WTC11 (cell line): Measurements from ENCODE around the gene CFDP1. TPM values are rescaled to one million over a fixed set of nuclear protein-coding genes. Genes with fewer than 3 reads are reported as not detected.
A peak's percentile ranks its signal among the peaks of the same experiment; 100 is the strongest.

Source experiments
- ATAC-seq: fragments of 200-7000 bp; cut with Tn5 transposase; 2 replicates; pipeline ENCODE4 v1.10.0; 2021; ENCODE audit warnings: mild to moderate bottlenecking, moderate library complexity
- CTCF ChIA-PET: fragments of 300-600 bp; sonication (Branson Sonifier 250); formaldehyde crosslinking; loops from one replicate; lab custom pipeline; 2021; ENCODE audit warnings: antibody characterized with exemption; lab: Charles Lee
- POLR2A ChIA-PET: fragments of 350-600 bp; sonication (Branson Sonifier 250); formaldehyde crosslinking; loops from one replicate; lab custom pipeline; 2021; ENCODE audit warnings: antibody characterized with exemption; lab: Charles Lee
- DNase-seq: peaks from one replicate; pipeline ENCODE4 v3.0.0; 2021; ENCODE audit warnings: low spot score
- H3K27ac Mint-ChIP-seq: 2 replicates; pipeline ENCODE4 v1.8.0; 2021; ENCODE audit warnings: mixed read lengths
- H3K27me3 Mint-ChIP-seq: 2 replicates; pipeline ENCODE4 v1.8.0; 2021; ENCODE audit warnings: low read depth, mild to moderate bottlenecking, moderate library complexity, mixed read lengths
- H3K36me3 Mint-ChIP-seq: 2 replicates; pipeline ENCODE4 v1.8.0; 2021; ENCODE audit warnings: mixed read lengths
- H3K4me1 Mint-ChIP-seq: 2 replicates; pipeline ENCODE4 v1.8.0; 2022; ENCODE audit warnings: mixed read lengths
- H3K4me3 Mint-ChIP-seq: 2 replicates; pipeline ENCODE4 v1.8.0; 2021; ENCODE audit warnings: mild to moderate bottlenecking, moderate library complexity, mixed read lengths
- H3K9me3 Mint-ChIP-seq: 2 replicates; pipeline ENCODE4 v1.8.0; 2021; ENCODE audit warnings: mixed read lengths
- ATF1 ChIP-seq: sonication (generic); formaldehyde crosslinking; IDR thresholded peaks from 2 replicates; pipeline ENCODE4 v1.8.1; 2023; ENCODE audit warnings: mild to moderate bottlenecking, moderate library complexity, missing genetic modification reagents
- E2F4 ChIP-seq: sonication (generic); formaldehyde crosslinking; IDR thresholded peaks from 2 replicates; pipeline ENCODE4 v1.8.1; 2022; ENCODE audit warnings: low read depth, mild to moderate bottlenecking, moderate library complexity, missing genetic modification reagents, borderline replicate concordance
- FOXP1 ChIP-seq: sonication (generic); formaldehyde crosslinking; IDR thresholded peaks from 2 replicates; pipeline ENCODE4 v1.8.0; 2022; ENCODE audit warnings: missing genetic modification reagents, mild to moderate bottlenecking, moderate library complexity, borderline replicate concordance
- GABPB1 ChIP-seq: sonication (generic); formaldehyde crosslinking; IDR thresholded peaks from 2 replicates; pipeline ENCODE4 v1.8.1; 2023; ENCODE audit warnings: mild to moderate bottlenecking, missing genetic modification reagents
- HMGXB4 ChIP-seq: sonication (generic); formaldehyde crosslinking; IDR thresholded peaks from 2 replicates; pipeline ENCODE4 v1.8.1; 2023; ENCODE audit warnings: mild to moderate bottlenecking, moderate library complexity, missing genetic modification reagents
- NFE2L1 ChIP-seq: sonication (generic); formaldehyde crosslinking; IDR thresholded peaks from 2 replicates; pipeline ENCODE4 v1.8.1; 2023; ENCODE audit warnings: missing genetic modification reagents
- NR1H2 ChIP-seq: sonication (generic); formaldehyde crosslinking; IDR thresholded peaks from 2 replicates; pipeline ENCODE4 v1.9.0; 2021; ENCODE audit warnings: mild to moderate bottlenecking, moderate library complexity, missing genetic modification reagents
- NR2C2 ChIP-seq: sonication (generic); formaldehyde crosslinking; IDR thresholded peaks from 2 replicates; pipeline ENCODE4 v1.8.0; 2022; ENCODE audit warnings: mild to moderate bottlenecking, missing genetic modification reagents
- RELA ChIP-seq: sonication (generic); formaldehyde crosslinking; IDR thresholded peaks from 2 replicates; pipeline ENCODE4 v1.8.1; 2022; ENCODE audit warnings: missing genetic modification reagents, mild to moderate bottlenecking, borderline replicate concordance
- RORB ChIP-seq: fragments of 250-450 bp; sonication (Bioruptor Pico); IDR thresholded peaks from 2 replicates; pipeline ENCODE4 v1.9.0; 2021; ENCODE audit warnings: mild to moderate bottlenecking
- ZBTB21 ChIP-seq: sonication (generic); formaldehyde crosslinking; IDR thresholded peaks from 2 replicates; pipeline ENCODE4 v1.8.1; 2023; ENCODE audit warnings: mild to moderate bottlenecking, missing genetic modification reagents, borderline replicate concordance
- ZBTB43 ChIP-seq: sonication (generic); formaldehyde crosslinking; IDR thresholded peaks from 2 replicates; pipeline ENCODE4 v1.8.1; 2023; ENCODE audit warnings: mild to moderate bottlenecking, missing genetic modification reagents
- ZNF219 ChIP-seq: sonication (generic); formaldehyde crosslinking; IDR thresholded peaks from 2 replicates; pipeline ENCODE4 v1.8.0; 2023; ENCODE audit warnings: missing genetic modification reagents, mild to moderate bottlenecking, borderline replicate concordance
- ZNF281 ChIP-seq: sonication (generic); formaldehyde crosslinking; IDR thresholded peaks from 2 replicates; pipeline ENCODE4 v1.8.0; 2023; ENCODE audit warnings: mild to moderate bottlenecking, missing genetic modification reagents
- ZNF671 ChIP-seq: fragments of 250-450 bp; sonication (Bioruptor Pico); IDR thresholded peaks from 2 replicates; pipeline ENCODE4 v1.8.0; 2021; ENCODE audit warnings: mild to moderate bottlenecking
- total RNA-seq: library from RNA; stranded (reverse); gene quantifications from 3 replicates; pipeline ENCODE4 v1.2.3, GENCODE V29; 2021

Gene CFDP1
- total RNA-seq, 1 experiment from 2014 or later: 79.2 TPM

DNA sequence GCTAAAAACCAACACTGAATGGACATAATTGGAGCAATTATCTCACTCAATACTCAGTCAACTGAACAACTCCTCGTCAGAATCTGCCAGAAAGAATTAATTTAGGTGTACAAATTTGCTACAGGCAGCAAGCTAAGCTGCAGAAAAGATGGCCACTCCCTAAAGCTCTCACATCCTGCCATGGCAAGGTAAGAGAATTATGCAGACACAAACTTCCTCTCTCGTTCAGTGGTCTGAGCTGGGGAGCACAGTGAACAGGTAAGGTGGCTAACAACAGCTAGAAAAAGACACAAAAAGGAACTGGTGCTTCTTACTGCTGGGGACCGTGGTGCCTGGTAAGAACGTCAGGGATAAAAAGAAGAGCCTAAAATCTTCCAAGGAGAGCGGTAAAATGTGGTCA lies 107.0 kb downstream of the CFDP1 start:
- DNase-seq (no peak), ATAC-seq (no peak)
- no peak for TF ChIP-seq E2F4 (CRISPR knock-in tag)
- no peak for TF ChIP-seq ZNF671 (CRISPR knock-in tag)
- no peak for TF ChIP-seq ZBTB43
- Mint-ChIP-seq H3K27me3 (no peaks in the 10 kb centered on the region), H3K36me3 (peaks cover 4% of the 10 kb centered on the region; the same call in 1 of the 2 replicates), H3K9me3 (no peaks in the 10 kb centered on the region), H3K27ac (peak overlapping the region; percentile 80; the same call in 1 of the 2 replicates), H3K4me3 (no peak overlapping the region), H3K4me1 (peaks cover 14% of the 10 kb centered on the region)
- ChIA-PET CTCF (interaction anchor here (0.5 to 1.3 kb wide), 2 partner anchors 127 to 163 kb away, joined by 3 to 6 read pairs; no protein-coding TSS in a partner anchor), POLR2A (no interaction called here)

- ChIA-PET POLR2A (interaction anchor here (0.7 to 1.1 kb wide), 2 partner anchors 71 to 97 kb away, joined by 3 read pairs; no protein-coding TSS in a partner anchor), CTCF (interaction anchor here (0.5 to 1.2 kb wide), 3 partner anchors 51 to 437 kb away, joined by 3 read pairs; no protein-coding TSS in a partner anchor)
- peaks cover 4% of the 10 kb centered on the region; the same call in 1 of the 2 replicates for H3K36me3 Mint-ChIP-seq
- peak overlapping the region; percentile 60 for H3K27ac Mint-ChIP-seq
- H3K4me1 Mint-ChIP-seq: peaks cover 17% of the 10 kb centered on the region
- no peaks in the 10 kb centered on the region for H3K9me3 Mint-ChIP-seq
- H3K4me3 Mint-ChIP-seq: no peak overlapping the region
- ATAC-seq: no peak
- TF ChIP-seq RELA (CRISPR knock-in tag): no peak
- no peaks in the 10 kb centered on the region for H3K27me3 Mint-ChIP-seq
- DNase-seq: no peak
Measured at GRCh38 chr16:75323933-75324332, 109.4 kb downstream of the CFDP1 start.

- Mint-ChIP-seq H3K4me3 (no peak overlapping the region), H3K36me3 (peaks cover 4% of the 10 kb centered on the region; the same call in 1 of the 2 replicates), H3K27ac (no peak overlapping the region), H3K27me3 (no peaks in the 10 kb centered on the region), H3K9me3 (no peaks in the 10 kb centered on the region), H3K4me1 (peaks cover 17% of the 10 kb centered on the region)
- TF ChIP-seq ZNF219 (no peak), NR1H2 (CRISPR knock-in tag) (no peak), GABPB1 (CRISPR knock-in tag) (no peak), ZNF281 (no peak), HMGXB4 (CRISPR knock-in tag) (no peak), NR2C2 (CRISPR knock-in tag) (no peak), RORB (CRISPR knock-in tag) (no peak), NFE2L1 (CRISPR knock-in tag) (no peak), ATF1 (CRISPR knock-in tag) (no peak), RELA (CRISPR knock-in tag) (no peak), FOXP1 (CRISPR knock-in tag) (no peak), ZBTB21 (CRISPR knock-in tag) (no peak)
- CTCF ChIA-PET: interaction anchor here (0.7 to 1.2 kb wide), 3 partner anchors 62 to 124 kb away, joined by 3 to 5 read pairs (median 3); no protein-coding TSS in a partner anchor
- ATAC-seq (no peak), DNase-seq (no peak)
- POLR2A ChIA-PET: interaction anchor here (1.1 kb wide), 1 partner anchor 70 kb away, joined by 3 read pairs; no protein-coding TSS in a partner anchor
Measured at GRCh38 chr16:75323198-75323597, 110.1 kb downstream of the CFDP1 start.
